GM12801 (cell line): ENCODE data around the gene MAP2K1.

Source experiments
- TF ChIP-seq, protein P1 (sequence below): IDR thresholded peaks from one replicate; pipeline ENCODE4 v1.5.1; 2011; ENCODE audit warnings: control low read depth; ENCODE audit not compliant: insufficient read length; ENCODE audit errors: extremely low read depth

Gene MAP2K1

GRCh38 chr15:66424963-66425612 lies 38.4 kb downstream of the MAP2K1 start:
- TF ChIP-seq, protein P1, sequence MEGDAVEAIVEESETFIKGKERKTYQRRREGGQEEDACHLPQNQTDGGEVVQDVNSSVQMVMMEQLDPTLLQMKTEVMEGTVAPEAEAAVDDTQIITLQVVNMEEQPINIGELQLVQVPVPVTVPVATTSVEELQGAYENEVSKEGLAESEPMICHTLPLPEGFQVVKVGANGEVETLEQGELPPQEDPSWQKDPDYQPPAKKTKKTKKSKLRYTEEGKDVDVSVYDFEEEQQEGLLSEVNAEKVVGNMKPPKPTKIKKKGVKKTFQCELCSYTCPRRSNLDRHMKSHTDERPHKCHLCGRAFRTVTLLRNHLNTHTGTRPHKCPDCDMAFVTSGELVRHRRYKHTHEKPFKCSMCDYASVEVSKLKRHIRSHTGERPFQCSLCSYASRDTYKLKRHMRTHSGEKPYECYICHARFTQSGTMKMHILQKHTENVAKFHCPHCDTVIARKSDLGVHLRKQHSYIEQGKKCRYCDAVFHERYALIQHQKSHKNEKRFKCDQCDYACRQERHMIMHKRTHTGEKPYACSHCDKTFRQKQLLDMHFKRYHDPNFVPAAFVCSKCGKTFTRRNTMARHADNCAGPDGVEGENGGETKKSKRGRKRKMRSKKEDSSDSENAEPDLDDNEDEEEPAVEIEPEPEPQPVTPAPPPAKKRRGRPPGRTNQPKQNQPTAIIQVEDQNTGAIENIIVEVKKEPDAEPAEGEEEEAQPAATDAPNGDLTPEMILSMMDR: no peak

DNA sequence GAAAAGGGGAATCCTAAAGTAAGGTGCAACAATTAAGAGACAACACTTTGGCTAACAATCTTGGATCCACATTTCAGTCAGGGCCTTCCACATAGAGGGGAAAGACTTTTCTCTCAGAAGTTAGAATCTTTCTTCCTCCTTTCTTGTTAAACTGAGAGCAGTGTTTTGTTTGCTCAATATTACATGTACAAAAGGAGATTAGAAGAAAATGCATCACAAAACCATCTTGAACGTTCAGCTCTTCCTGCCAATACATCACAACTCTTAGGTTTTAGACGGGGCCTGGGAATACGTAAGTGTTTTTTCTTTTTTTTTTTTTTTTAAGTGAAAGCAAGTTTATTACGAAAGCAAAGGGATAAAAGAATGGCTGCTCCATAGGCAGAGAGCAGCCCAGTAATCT lies 39.1 kb downstream of the MAP2K1 start:
- TF ChIP-seq, protein P1: no peak

DNA sequence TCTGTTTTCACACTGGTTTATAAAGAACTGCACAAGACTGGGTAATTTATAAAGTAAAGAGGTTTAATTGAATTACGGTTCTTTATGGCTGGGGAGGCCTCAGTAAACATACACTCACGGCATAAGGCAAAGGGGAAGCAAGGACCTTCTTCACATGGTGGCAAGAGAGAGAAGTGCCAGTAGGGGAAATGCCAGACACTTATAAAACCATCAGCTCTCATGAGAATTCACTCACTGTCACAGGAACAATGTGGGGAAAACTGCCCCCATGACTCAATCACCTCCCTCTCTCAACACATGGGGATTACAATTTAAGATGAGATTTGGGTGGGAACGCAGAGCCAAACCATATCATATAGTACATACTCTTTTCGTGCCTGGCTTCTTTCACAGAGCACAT lies 42.4 kb downstream of the MAP2K1 start:
- TF ChIP-seq, protein P1: no peak

DNA sequence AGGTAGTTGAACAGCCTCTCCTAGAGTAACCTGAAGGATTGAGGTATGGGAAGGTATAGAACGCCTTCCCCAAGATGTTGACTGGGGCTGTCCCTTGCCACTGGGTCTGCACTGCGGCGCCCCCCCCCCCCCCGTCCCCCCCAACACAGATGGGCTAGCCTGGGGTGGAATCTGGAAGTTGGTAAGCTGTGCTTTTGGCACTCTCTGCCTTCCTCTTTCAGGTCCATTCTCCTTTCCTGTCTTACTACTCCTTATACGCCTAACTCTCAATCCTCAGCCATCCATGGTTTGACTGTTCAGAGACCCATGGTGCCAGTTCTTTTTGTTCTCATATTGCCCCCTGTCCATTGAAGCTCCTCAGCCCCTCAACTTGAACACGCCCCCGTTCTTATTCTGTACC lies 42.8 kb downstream of the MAP2K1 start:
- TF ChIP-seq, protein P1: no peak

DNA sequence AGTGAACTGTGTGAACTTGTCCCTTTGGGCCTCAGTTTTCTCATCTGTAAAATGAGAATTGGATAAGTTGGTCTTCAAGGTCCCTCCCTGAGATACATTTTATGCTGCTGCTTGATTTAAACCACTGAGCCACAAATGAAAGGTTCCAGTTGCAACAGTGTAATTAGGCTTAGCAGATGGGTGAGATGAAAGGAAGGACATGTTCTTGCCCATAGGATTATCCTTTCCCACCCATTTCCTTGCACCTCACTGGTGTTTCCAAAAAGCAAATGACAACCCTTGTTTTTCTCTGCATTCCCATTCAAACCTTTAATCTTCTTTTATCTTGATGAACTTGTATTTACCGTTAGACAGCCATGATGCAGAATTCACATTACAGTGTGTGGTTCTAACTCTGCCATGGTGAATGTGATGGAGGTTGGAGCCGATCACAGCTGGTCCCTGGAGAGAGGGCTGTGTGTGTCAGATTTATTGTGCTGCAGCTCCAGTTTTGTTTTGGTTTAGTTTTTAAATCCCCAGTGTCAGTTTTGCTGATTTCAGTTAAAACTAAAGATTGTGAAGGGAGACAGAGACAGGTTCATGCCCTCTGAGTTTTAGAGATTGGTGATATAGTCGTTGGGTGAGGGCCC lies 44.0 kb downstream of the MAP2K1 start:
- TF ChIP-seq, protein P1: no peak

- TF ChIP-seq, protein P1: no peak
These were observed 47.0 kb downstream of the MAP2K1 start for GRCh38 chr15:66433726-66434125.

DNA sequence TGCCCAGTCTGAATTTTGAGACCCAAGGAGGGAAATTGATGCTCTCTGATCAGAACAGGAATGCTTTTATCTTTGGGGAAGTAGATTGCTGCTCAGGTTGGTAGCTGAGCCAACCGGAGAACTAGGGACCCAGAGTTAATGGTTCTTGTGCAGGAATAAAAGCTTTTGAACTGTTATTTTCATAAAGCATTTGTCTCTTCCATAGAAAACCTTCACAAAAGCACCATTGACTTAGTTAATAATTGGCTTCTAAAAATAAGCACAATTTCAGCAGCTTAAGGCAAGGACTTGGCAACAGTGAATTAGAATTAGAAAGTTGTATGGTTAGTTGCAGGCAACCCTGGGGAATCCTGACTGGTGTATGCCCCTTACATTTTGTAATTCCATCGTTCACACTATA lies 53.8 kb downstream of the MAP2K1 start:
- TF ChIP-seq, protein P1: no peak

DNA sequence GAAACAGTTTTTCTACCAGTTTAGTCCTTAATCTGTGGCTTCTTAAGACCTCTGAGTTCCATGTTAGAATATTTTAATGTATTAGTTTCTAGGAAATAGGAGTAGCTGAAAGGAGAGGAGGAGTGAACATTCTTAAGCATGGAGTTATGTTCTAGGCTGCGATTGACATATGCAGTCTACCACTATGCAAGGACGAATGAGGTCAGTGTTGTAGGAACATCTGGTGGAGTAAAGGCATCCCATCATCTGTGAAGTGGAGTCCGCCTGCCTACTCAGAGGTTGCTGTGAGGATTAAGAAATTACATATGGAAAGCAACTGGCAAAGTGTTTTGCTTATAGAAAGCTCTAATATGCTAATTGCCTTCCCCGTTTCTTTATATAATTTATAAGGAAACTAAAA lies 65.7 kb downstream of the MAP2K1 start:
- TF ChIP-seq, protein P1: no peak
